ENCODE data around the gene SLC23A3. TPM values are rescaled to one million over a fixed set of nuclear protein-coding genes. Genes with fewer than 3 reads are reported as not detected.

Gene SLC23A3
- total and polyA plus RNA-seq, 5 donors = 0.56 to 0.95 (median 0.57) TPM

GRCh38 chr2:219210886-219211362, 41.1 kb upstream of the SLC23A3 start:
- Histone ChIP-seq H3K27me3 (ENCODE audit: control insufficient read depth, insufficient read depth) (no peaks in the 10 kb centered on the region), H3K9me3 (ENCODE audit: control insufficient read depth, low read length) (no peaks in the 10 kb centered on the region), H3K4me3 (ENCODE audit: low read length) (no peak overlapping the region), H3K27ac (ENCODE audit: low read length) (no peak overlapping the region), H3K4me1 (ENCODE audit: control insufficient read depth, insufficient read depth, low read length) (peaks cover 10% of the 10 kb centered on the region)
- intact Hi-C loops (cut with DNase I) = loop anchor here in 1 of 4 donors (5.0 kb wide), 1 partner anchor 34 kb away; the partner anchor contains the start of genes CNPPD1 and RETREG2
- DNase-seq (peak in 1 of 3 donors; percentile 41), ATAC-seq (no peak)
- WGBS = 84% methylated on average over 9 of the region's 9 CpGs

- no peak for ATAC-seq
- intact Hi-C loops (cut with DNase I) = loop anchor here in 1 of 4 donors (5.0 kb wide), 1 partner anchor 33 kb away; the partner anchor contains the start of genes CNPPD1 and RETREG2
- Histone ChIP-seq H3K27me3 (ENCODE audit: control insufficient read depth, insufficient read depth) (no peaks in the 10 kb centered on the region), H3K4me1 (ENCODE audit: control insufficient read depth, insufficient read depth, low read length) (peaks cover 10% of the 10 kb centered on the region), H3K9me3 (ENCODE audit: control insufficient read depth, low read length) (no peaks in the 10 kb centered on the region), H3K4me3 (ENCODE audit: low read length) (no peak overlapping the region), H3K27ac (ENCODE audit: low read length) (no peak overlapping the region)
- DNase-seq = peak in 2 of 3 donors; percentile 32 to 56
- 92% methylated on average over 24 of the region's 24 CpGs for WGBS
These were observed 40.5 kb upstream of the SLC23A3 start for GRCh38 chr2:219210196-219210885.

- Histone ChIP-seq H3K27me3 (ENCODE audit: control insufficient read depth, insufficient read depth) (no peaks in the 10 kb centered on the region), H3K9me3 (ENCODE audit: control insufficient read depth, low read length) (no peaks in the 10 kb centered on the region), H3K4me1 (ENCODE audit: control insufficient read depth, insufficient read depth, low read length) (peaks cover 10% of the 10 kb centered on the region), H3K27ac (ENCODE audit: low read length) (no peak overlapping the region), H3K4me3 (ENCODE audit: low read length) (no peak overlapping the region)
- DNase-seq (peak in 1 of 3 donors; percentile 44), ATAC-seq (no peak)
- 74% methylated on average over 18 of the region's 18 CpGs for WGBS
- intact Hi-C loops (cut with DNase I) = loop anchor here in 2 of 4 donors (5.0 kb wide), 2 partner anchors 32 to 37 kb away; partner anchors contain the start of genes CNPPD1 (in 1 of the 2), RETREG2 (in 1 of the 2) and SLC23A3 (in 1 of the 2)
These were observed 39.7 kb upstream of the SLC23A3 start for GRCh38 chr2:219209236-219210195.

GRCh38 chr2:219207884-219208740, 38.3 kb upstream of the SLC23A3 start:
- intact Hi-C loops (cut with DNase I) = loop anchor here in 1 of 4 donors (5.0 kb wide), 1 partner anchor 36 kb away; the partner anchor contains the start of gene SLC23A3
- WGBS = 65% methylated on average over 17 of the region's 17 CpGs
- H3K4me3 ChIP-seq (ENCODE audit: low read length) = no peak overlapping the region

GRCh38 chr2:219207134-219207883, 37.5 kb upstream of the SLC23A3 start:
- H3K4me1 ChIP-seq (ENCODE audit: control insufficient read depth, insufficient read depth, low read length) = peaks cover 10% of the 10 kb centered on the region
- intact Hi-C loops (cut with DNase I) = loop anchor here in 1 of 4 donors (5.0 kb wide), 1 partner anchor 35 kb away; the partner anchor contains the start of gene SLC23A3
- no peak for ATAC-seq
- H3K27ac ChIP-seq (ENCODE audit: low read length) = peak overlapping the region; percentile 82
- WGBS = 12% methylated on average over 22 of the region's 22 CpGs
- H3K27me3 ChIP-seq (ENCODE audit: control insufficient read depth, insufficient read depth) = no peaks in the 10 kb centered on the region
- no peak for DNase-seq
- peak overlapping the region; percentile 59 for H3K4me3 ChIP-seq (ENCODE audit: low read length)
- no peaks in the 10 kb centered on the region for H3K9me3 ChIP-seq (ENCODE audit: control insufficient read depth, low read length)

More at GRCh38 chr2:219207884-219208740, 38.3 kb upstream of the SLC23A3 start:
- no peak for ATAC-seq
- DNase-seq = peak in 2 of 3 donors; percentile 40 to 55
- peaks cover 10% of the 10 kb centered on the region for H3K4me1 ChIP-seq (ENCODE audit: control insufficient read depth, insufficient read depth, low read length)
- peak overlapping the region; percentile 82 for H3K27ac ChIP-seq (ENCODE audit: low read length)
- H3K27me3 ChIP-seq (ENCODE audit: control insufficient read depth, insufficient read depth) = no peaks in the 10 kb centered on the region
- H3K9me3 ChIP-seq (ENCODE audit: control insufficient read depth, low read length) = no peaks in the 10 kb centered on the region

GRCh38 chr2:219206328-219207133, 36.7 kb upstream of the SLC23A3 start, which contains the start of gene ZFAND2B:
Gene ZFAND2B, plus strand, starts transcription at chr2:219206782. Its CDS starts 206 bp downstream, at chr2:219206988.
- Histone ChIP-seq H3K9me3 (ENCODE audit: control insufficient read depth, low read length) (no peaks in the 10 kb centered on the region), H3K27me3 (ENCODE audit: control insufficient read depth, insufficient read depth) (no peaks in the 10 kb centered on the region), H3K27ac (ENCODE audit: low read length) (peak within 1 kb of the TSS; percentile 92), H3K4me1 (ENCODE audit: control insufficient read depth, insufficient read depth, low read length) (peaks cover 10% of the 10 kb centered on the region), H3K4me3 (ENCODE audit: low read length) (peak within 1 kb of the TSS; percentile 59)
- intact Hi-C loops (cut with DNase I) = loop anchor here in 1 of 4 donors (5.0 kb wide), 1 partner anchor 34 kb away; the partner anchor contains the start of gene SLC23A3
- peak; percentile 97 to 98 for ATAC-seq
- peak; percentile 96 to 99 (median 98) for DNase-seq
- under 1% methylated on average over 76 of the region's 76 CpGs for WGBS

DNA sequence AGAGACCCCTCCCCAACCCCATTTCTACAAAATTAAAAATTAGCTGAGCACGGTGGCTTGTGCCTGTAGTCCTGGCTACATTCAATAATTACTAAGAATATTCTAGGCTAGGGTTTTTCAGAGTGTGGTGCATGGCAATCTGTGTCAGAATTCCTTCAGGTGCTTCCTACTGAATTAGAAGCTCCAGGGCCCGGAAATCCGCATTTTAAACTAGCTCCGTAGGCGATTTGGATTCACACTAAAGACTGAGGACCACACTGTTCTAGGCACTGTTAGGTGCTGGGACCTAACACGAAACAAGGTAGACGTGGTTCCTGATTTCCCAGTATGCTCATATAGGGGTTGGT, 36.1 kb upstream of the SLC23A3 start:
- intact Hi-C loops (cut with DNase I) = loop anchor here in 1 of 4 donors (5.0 kb wide), 1 partner anchor 34 kb away; the partner anchor contains the start of gene SLC23A3
- no peak for ATAC-seq
- H3K27me3 ChIP-seq (ENCODE audit: control insufficient read depth, insufficient read depth) = no peaks in the 10 kb centered on the region
- no peaks in the 10 kb centered on the region for H3K9me3 ChIP-seq (ENCODE audit: control insufficient read depth, low read length)
- peak overlapping the region; percentile 59 for H3K4me3 ChIP-seq (ENCODE audit: low read length)
- WGBS = 19% methylated on average over 7 of the region's 7 CpGs
- no peak for DNase-seq
- peak overlapping the region; percentile 92 for H3K27ac ChIP-seq (ENCODE audit: low read length)
- H3K4me1 ChIP-seq (ENCODE audit: control insufficient read depth, insufficient read depth, low read length) = peaks cover 10% of the 10 kb centered on the region

DNA sequence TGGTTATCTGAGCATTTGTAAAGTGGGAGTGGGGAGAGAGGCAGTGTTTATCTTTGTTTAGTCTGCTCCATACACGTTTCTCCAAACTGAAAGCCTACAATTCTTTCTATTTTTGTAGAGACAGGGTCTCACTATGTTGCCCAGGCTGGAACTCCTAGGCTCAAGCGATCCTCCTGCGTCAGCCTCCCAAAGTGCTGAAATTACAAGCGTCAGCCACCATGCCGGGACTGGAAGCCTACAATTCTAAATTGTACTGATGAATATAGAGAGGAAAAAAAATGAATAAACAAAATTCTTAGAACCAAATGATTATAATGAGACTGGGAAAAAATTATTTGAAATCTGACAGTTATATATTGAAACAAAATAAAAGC, 35.3 kb upstream of the SLC23A3 start:
- intact Hi-C loops (cut with DNase I) = loop anchor here in 1 of 4 donors (5.0 kb wide), 1 partner anchor 33 kb away; the partner anchor contains the start of gene SLC23A3
- ATAC-seq (no peak), DNase-seq (no peak)
- no peaks in the 10 kb centered on the region for H3K9me3 ChIP-seq (ENCODE audit: control insufficient read depth, low read length)
- 80% methylated on average over 5 of the region's 5 CpGs for WGBS
- no peaks in the 10 kb centered on the region for H3K27me3 ChIP-seq (ENCODE audit: control insufficient read depth, insufficient read depth)
- H3K4me1 ChIP-seq (ENCODE audit: control insufficient read depth, insufficient read depth, low read length) = peaks cover 10% of the 10 kb centered on the region
- no peak overlapping the region for H3K27ac ChIP-seq (ENCODE audit: low read length)
- H3K4me3 ChIP-seq (ENCODE audit: low read length) = no peak overlapping the region

All from right cardiac atrium (tissue), 5 donors.